Spleen (tissue), 11 donors: ENCODE measurements around the gene AGAP3. TPM values are rescaled to one million over a fixed set of nuclear protein-coding genes. Genes with fewer than 3 reads are reported as not detected.

Experiments used
- DNase-seq: peaks from one replicate; pipeline ENCODE4 v3.0.0-alpha.2; 2020
- H3K27ac ChIP-seq, 8 donors: fragments of 200-600 bp; sonication (generic) in 7 of 8; 1 replicate in 4 of 8; 2 replicates in 4 of 8; pipeline versions ENCODE4 v1.5.0 to v1.8.0; 2016 to 2021; ENCODE audit warnings: inconsistent platforms in 4 of 8, mild to moderate bottlenecking in 4 of 8, moderate library complexity in 1 of 8
- H3K27me3 ChIP-seq, 7 donors: fragments of 200-600 bp; sonication (generic) in 6 of 7; replicated peaks in 1 of 7; 1 replicate in 4 of 7; 2 replicates in 3 of 7; pipeline versions ENCODE4 v1.5.0 to v1.8.0; 2016 to 2021; ENCODE audit warnings: inconsistent platforms in 3 of 7, mild to moderate bottlenecking in 1 of 7
- H3K36me3 ChIP-seq, 6 donors: fragments of 200-600 bp; sonication (generic) in 5 of 6; 1 replicate in 4 of 6; 2 replicates in 2 of 6; pipeline versions ENCODE4 v1.5.0 to v1.8.0; 2016 to 2021; ENCODE audit warnings: inconsistent platforms in 2 of 6
- H3K4me1 ChIP-seq, 6 donors: fragments of 200-600 bp; sonication (generic) in 5 of 6; 1 replicate in 3 of 6; 2 replicates in 3 of 6; pipeline versions ENCODE4 v1.5.0 to v1.8.0; 2016 to 2021; ENCODE audit warnings: inconsistent platforms in 3 of 6
- H3K4me3 ChIP-seq, 8 donors: fragments of 200-600 bp; sonication (generic) in 7 of 8; 1 replicate in 4 of 8; 2 replicates in 4 of 8; pipeline versions ENCODE4 v1.5.0 to v1.8.0; 2016 to 2021; ENCODE audit warnings: inconsistent platforms in 4 of 8, mild to moderate bottlenecking in 4 of 8, moderate library complexity in 2 of 8
- H3K9me3 ChIP-seq, 8 donors: fragments of 200-600 bp; sonication (generic) in 7 of 8; 1 replicate in 4 of 8; 2 replicates in 4 of 8; pipeline versions ENCODE4 v1.5.0 to v1.8.0; 2016 to 2021; ENCODE audit warnings: inconsistent platforms in 4 of 8
- POLR2A ChIP-seq, 3 donors: fragments of 450-650 bp; IDR thresholded peaks; one replicate each; pipeline ENCODE4 v1.5.1; 2017; ENCODE audit warnings: antibody characterized with exemption in 3 of 3, mild to moderate bottlenecking in 1 of 3
- POLR2AphosphoS5 ChIP-seq, 3 donors: sonication (generic); formaldehyde crosslinking; IDR thresholded peaks; one replicate each; pipeline ENCODE4 v1.5.1; 2017; ENCODE audit warnings: antibody characterized with exemption in 3 of 3
- WGBS, 5 donors: extraction: QIAGEN DNeasy Blood & Tissue Kit in 3 of 5; methylation state at CpG; one replicate each; pipeline versions ENCODE4 v1.1.5 to v1.1.7; 2013 to 2018; 5-methylcytosine and 5-hydroxymethylcytosine counted together
- intact Hi-C: fragments of 100-400 bp; cut with DNase I; formaldehyde crosslinking; loops from one replicate; pipeline ENCODE4 v1.15.0; 2023; ENCODE audit warnings: low total_unique reads
- polyA plus RNA-seq, 3 donors: library from polyadenylated mRNA; stranded (reverse); fragments of 200-250 nt; gene quantifications; one replicate each; pipeline ENCODE4 v1.2.1, GENCODE V29; 2013
- total RNA-seq, 7 donors: library from RNA; depleted of rRNA in 3 of 7; stranded (reverse); fragments of >200 nt in 3 of 7; fragmentation: NEBNext Ultra II Directional in 4 of 7; extraction: Animal tissue kit (Norgen Biotek cat#: 25700) in 4 of 7; gene quantifications; one replicate each; pipeline versions ENCODE4 v1.1.0 to v1.2.1, GENCODE V29; 2016 to 2021
- TF ChIP-seq, protein P1 (sequence below), 11 experiments: fragments of 200-600 bp in 7 of 11; fragments of 450-650 bp in 4 of 11; sonication (generic) in 4 of 11; IDR thresholded peaks in 8 of 11; conservative IDR thresholded peaks in 3 of 11; 1 replicate in 7 of 11; 2 replicates in 4 of 11; pipeline versions ENCODE4 v1.4.0 to v1.8.0; 2016 to 2021; ENCODE audit warnings: antibody characterized with exemption in 11 of 11, inconsistent platforms in 4 of 11, mild to moderate bottlenecking in 1 of 11
- donor health status: healthy with polysubstance abuse.
- donor health status: DM: no; HTN: no; CAD: no; lungs with moderate emphysema.
- donor health status: DM: no; HTN: no; CAD: no.
- donor health status: Bipolar disorder and iron deficiency.
- donor health status: healthy.
- donor health status: DM: no; HTN: no; CAD: no.
- donor health status: DM: yes; HTN: yes; CAD: no.

AGAP3 gene
- total and polyA plus RNA-seq, 10 donors, result 21.8 to 94.4 (median 72.6) TPM

DNA sequence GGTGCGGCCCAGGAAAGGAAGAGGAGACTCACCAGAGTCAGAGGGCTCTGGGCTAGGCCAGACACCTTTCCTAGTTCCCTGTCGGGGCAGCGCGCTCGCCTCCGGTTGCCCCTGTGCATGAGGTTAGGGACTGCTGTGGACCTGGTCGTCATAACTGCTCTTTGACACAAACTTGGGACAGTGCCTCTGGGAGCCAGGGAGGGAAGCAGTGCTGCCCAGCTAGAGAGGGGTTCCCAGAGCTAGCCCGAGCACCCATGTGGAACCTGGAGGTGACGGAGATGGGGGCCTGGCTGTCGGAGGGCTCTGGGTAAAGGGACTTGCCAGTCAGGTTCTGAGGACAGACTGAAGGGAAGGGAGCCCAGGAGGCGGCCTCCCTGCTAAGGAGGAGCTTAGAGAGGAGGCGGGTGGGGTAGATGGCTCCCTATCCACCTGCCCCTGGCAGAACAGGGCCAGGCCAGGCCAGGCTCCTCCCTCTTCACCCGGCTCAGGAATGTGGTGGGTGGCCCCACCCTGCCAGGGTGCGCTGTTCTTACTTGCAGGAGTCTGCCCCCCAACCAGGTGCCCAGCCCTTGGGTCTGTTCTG is 29.7 kb downstream of the AGAP3 start:
- Histone ChIP-seq H3K9me3 (no peaks in the 10 kb centered on the region), H3K36me3 (peaks cover 0 to 44% (median 27%) of the 10 kb centered on the region in 6 donors), H3K4me1 (peaks cover 0 to 42% (median 22%) of the 10 kb centered on the region in 6 donors), H3K27me3 (peaks cover 0 to 21% (median 0%) of the 10 kb centered on the region in 7 donors), H3K4me3 (peak overlapping the region in 3 of 8 donors; percentile 15 to 66 (median 22)), H3K27ac (no peak overlapping the region)
- TF ChIP-seq POLR2A (IDR thresholded peaks at IDR 0.05) (no peak), POLR2AphosphoS5 (IDR thresholded peaks at IDR 0.05) (no peak)
- TF ChIP-seq, protein P1, sequence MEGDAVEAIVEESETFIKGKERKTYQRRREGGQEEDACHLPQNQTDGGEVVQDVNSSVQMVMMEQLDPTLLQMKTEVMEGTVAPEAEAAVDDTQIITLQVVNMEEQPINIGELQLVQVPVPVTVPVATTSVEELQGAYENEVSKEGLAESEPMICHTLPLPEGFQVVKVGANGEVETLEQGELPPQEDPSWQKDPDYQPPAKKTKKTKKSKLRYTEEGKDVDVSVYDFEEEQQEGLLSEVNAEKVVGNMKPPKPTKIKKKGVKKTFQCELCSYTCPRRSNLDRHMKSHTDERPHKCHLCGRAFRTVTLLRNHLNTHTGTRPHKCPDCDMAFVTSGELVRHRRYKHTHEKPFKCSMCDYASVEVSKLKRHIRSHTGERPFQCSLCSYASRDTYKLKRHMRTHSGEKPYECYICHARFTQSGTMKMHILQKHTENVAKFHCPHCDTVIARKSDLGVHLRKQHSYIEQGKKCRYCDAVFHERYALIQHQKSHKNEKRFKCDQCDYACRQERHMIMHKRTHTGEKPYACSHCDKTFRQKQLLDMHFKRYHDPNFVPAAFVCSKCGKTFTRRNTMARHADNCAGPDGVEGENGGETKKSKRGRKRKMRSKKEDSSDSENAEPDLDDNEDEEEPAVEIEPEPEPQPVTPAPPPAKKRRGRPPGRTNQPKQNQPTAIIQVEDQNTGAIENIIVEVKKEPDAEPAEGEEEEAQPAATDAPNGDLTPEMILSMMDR (IDR thresholded peaks at IDR 0.05 in 8 of 11, conservative IDR thresholded peaks at IDR 0.05 in 3 of 11), result no peak
- WGBS, 5 donors, result 82 to 91% (median 89%) methylated on average over 13 to 14 of the region's 14 CpGs
- DNase-seq, result no peak
- intact Hi-C loops, result no loop called here

GRCh38 chr7:151116603-151117440 is 30.5 kb downstream of the AGAP3 start:
- TF ChIP-seq, protein P1 (IDR thresholded peaks at IDR 0.05 in 8 of 11, conservative IDR thresholded peaks at IDR 0.05 in 3 of 11), result no peak
- no peak for TF ChIP-seq POLR2AphosphoS5 (IDR thresholded peaks at IDR 0.05)
- TF ChIP-seq POLR2A (IDR thresholded peaks at IDR 0.05), result no peak
- DNase-seq, result no peak
- Histone ChIP-seq H3K4me3 (no peak overlapping the region), H3K9me3 (no peaks in the 10 kb centered on the region), H3K36me3 (peaks cover 0 to 53% (median 33%) of the 10 kb centered on the region in 6 donors), H3K27ac (no peak overlapping the region), H3K4me1 (peaks cover 0 to 35% (median 17%) of the 10 kb centered on the region in 6 donors), H3K27me3 (peaks cover 0 to 21% (median 0%) of the 10 kb centered on the region in 7 donors)
- intact Hi-C loops, result no loop called here
- WGBS, 5 donors, result 91 to 97% (median 94%) methylated on average over 24 to 27 of the region's 27 CpGs

DNA sequence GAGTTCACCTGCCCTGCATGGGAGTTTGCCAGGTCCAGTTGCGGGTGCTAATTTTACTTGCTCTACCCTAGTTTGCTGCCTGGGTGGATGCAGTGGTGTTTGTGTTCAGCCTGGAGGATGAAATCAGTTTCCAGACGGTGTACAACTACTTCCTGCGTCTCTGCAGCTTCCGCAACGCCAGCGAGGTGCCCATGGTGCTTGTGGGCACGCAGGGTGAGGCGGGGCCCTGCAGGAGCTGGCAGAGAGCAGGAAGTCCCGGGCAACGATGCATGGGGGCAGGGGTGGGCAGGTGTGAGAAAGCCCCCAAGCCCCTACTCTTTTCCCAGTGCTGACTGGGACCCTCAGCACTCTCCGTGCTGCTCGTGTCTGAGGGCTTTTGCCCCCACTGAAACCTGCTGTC is 31.3 kb downstream of the AGAP3 start:
- TF ChIP-seq, protein P1 (IDR thresholded peaks at IDR 0.05 in 8 of 11, conservative IDR thresholded peaks at IDR 0.05 in 3 of 11), result no peak
- TF ChIP-seq POLR2AphosphoS5 (IDR thresholded peaks at IDR 0.05), result no peak
- no peak for TF ChIP-seq POLR2A (IDR thresholded peaks at IDR 0.05)
- H3K4me3 ChIP-seq, result no peak overlapping the region
- H3K27ac ChIP-seq, result no peak overlapping the region
- peaks cover 0 to 21% (median 0%) of the 10 kb centered on the region in 7 donors for H3K27me3 ChIP-seq
- intact Hi-C loops, result no loop called here
- peaks cover 0 to 60% (median 34%) of the 10 kb centered on the region in 6 donors for H3K36me3 ChIP-seq
- WGBS, 5 donors, result 63 to 81% (median 78%) methylated on average over 12 of the region's 12 CpGs
- H3K9me3 ChIP-seq, result no peaks in the 10 kb centered on the region
- no peak for DNase-seq
- peaks cover 0 to 35% (median 17%) of the 10 kb centered on the region in 6 donors for H3K4me1 ChIP-seq
